ENCODE data around the gene ZNF764. TPM values are rescaled to one million over a fixed set of nuclear protein-coding genes. Genes with fewer than 3 reads are reported as not detected.

Gene ZNF764
- 2.8 and 3.0 TPM in 2 replicates for total RNA-seq

DNA sequence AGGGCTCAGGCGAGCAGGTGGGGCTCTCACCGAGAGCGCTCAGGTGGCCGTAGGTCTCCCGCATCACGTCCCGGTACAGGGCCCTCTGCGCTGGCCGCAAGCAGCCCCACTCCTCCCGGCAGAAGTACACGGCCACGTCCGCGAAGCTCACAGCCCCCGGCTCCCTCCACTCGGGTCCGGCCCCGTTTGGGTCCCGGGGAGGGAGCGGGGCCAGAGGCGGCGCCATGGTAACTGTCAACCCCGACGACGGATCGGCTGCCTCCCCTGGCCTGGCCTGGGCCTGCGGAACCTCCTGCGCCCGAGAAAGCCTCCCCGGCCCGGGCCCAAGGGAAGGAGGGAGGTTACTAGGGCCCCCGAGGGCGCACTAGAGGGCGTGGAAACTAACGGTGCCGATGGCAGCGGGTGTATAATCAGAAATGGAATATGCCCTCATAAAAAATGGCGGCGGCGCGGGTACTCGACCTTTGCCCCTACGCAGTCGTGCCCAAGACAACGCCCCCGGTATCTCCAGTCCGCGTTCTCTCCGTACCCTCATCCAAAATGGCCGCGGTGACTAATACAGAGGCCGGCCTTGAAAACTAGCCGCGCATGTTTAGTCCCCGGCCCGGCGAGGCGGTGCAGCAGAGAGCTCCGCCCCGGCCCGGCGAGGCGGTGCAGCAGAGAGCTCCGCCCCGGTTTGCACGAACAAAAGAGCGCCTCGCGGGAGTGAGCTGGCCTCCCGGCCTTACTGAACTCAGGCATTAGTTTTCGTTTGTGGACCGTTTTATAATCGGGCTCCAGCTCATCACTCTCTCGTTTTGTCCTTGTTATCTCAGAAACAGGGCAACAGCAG lies at the start of gene ZNF764:
Gene ZNF764, minus strand, starts transcription at position 418 of the 832 bp plus-strand sequence. Its CDS starts 192 bp downstream, at position 226.

DNA sequence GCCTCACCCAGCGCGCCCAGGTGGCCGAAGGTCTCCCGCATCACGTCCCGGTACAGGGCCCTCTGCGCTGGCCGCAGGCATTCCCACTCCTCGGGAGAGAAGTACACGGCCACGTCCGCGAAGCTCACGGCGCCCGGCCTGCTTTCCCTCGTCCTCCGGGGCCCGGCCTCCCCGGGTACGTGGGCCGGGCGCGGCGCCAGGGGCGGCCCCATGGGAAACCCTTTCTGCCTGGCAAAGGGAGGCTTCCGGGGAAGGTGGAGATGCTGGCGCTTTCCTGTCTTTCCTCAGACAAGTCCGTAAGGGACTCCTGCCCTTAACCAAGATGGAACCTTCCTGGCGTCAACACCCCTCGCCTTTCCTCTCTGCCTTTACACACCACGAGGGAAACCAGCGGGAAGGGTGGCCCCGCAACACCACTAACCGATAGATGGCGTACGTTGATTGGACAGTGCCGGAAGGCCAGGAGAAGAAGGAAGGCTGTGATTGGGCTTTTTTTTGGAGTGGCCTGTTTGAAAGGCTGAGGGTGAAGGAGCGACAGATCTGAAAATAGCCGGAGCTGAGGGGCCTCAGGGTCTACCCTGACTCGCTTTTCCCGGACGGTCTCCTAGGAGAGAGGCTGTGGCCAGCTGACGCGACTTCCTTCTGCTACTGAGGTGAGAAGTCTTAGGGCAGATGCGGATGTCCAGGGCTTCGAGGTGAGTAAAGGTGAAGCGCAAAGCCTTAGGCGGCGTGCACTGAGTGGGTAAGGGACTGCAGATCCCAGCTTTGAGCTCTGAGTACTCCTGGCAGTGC lies 27.4 kb upstream of the ZNF764 start, which contains the start of gene ZNF785:
Gene ZNF785, minus strand, starts transcription at position 298 of the 792 bp plus-strand sequence. Its CDS starts 86 bp downstream, at position 212.

DNA sequence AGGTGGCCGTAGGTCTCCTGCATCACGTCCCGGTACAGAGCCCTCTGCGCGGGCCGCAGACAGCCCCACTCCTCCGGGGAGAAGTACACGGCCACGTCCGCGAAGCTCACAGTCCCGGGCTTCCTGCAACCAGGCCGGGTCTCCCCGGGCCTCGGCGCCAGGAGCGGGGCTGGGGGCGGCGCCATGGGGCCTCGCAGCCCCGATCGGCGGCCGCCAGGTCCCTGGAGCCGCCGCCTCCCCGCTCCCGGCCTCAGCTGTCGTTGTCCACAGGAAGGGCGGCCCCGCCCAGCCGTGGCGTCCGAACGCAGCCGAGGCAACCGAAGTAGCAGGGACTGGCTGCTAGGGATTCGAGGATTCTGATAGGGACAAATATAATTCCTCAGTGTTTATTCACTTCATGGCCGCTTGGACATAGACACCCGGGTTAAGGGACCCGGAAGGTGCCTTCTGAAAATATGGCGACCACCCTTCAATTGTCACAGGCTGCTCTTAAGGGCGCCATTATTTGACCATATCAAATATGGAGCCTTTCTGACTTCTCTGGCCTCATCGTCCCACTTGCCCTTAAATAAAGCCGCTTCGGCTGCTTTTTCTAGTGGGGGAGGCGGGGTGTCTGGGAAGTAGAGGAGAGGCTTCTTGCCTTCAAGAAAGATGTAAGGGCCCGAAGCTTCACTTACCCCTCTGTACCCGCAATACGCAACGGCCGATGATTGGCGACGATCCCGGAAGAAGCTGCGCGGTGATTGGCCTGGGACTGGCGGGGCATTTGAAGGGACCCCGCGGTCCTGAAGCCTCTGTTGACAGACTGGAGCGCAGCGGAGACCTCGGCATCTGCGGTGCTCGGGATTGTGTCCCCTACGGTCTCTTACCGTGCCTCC lies 13.5 kb upstream of the ZNF764 start, which contains the start of gene ZNF688:
Gene ZNF688, minus strand, starts transcription at position 270 of the 878 bp plus-strand sequence. Its CDS starts 85 bp downstream, at position 185.

DNA sequence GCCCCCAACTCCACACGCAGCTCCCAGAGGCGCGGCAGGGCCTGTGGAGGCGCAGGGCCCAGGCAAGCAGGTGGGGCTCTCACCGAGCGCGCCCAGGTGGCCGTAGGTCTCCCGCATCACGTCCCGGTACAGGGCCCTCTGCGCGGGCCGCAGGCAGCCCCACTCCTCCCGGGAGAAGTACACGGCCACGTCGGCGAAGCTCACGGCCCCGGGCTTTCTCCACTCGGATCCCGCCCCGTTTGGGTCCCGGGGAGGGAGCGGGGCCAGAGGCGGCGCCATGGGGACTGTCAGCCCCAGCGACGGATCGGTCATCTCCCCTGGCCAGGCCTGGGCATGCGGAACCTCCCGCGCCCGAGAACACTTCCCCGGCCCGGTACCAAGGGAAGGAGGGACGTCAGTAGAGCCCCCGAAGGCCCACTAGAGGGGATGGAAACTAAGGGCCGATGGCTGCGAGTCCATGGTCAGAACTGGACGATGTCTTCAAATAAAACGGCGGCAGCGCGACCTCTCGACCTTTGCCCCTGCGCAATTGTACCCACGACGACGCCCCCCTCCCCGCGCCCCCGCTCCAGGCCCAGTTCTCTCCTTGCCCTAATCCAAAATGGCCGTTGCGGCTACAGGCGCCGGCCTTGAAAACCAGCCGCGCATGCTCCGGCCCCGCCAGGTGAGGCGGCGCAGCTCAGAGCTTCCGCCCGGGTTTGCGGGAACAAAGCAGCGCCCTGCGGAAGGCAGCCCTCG lies 23.6 kb downstream of the ZNF764 start, which contains the start of gene ZNF747:
Gene ZNF747, minus strand, starts transcription at position 491 of the 738 bp plus-strand sequence. Its CDS starts 179 bp downstream, at position 312.

DNA sequence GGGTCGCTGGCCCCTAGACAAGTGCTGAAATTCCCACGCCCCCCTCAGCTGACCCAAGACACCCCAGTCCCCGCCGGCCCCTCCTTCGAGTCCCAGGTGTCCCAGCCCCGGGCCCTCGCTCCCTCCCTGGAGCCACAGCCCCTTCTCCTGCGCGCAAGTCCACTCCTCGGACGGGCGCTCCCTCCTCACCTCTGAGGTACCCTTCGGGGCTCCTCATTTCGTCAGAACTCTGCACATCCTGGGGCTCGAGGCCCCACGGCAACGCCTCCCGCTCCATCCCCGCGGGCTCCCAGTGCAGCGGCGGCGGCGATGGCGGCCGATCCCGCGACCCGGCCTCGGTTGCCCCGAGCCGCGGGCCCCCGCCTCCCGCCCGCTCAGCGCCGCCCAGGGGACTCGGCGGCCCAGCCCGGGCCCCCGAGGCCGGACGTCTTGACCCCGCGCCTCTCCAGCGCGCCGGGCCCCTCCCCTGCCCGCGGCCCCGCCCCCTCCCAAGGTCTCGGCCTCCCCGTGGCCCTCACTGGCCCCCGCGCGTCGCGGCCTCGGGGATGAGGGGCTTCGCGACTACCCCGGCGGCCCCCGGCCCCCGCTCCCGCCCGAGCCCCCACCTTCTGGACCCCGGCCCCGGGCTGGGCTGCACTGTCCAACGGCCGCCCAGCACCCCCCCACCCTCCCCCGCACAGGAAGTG lies 31.9 kb downstream of the ZNF764 start, which contains the start of gene ZNF768:
Gene ZNF768, minus strand, starts transcription at position 430 of the 686 bp plus-strand sequence. Its CDS starts 153 bp downstream, at position 277.

Other genes starting within 250 kb of the ZNF764 start
- gene CD2BP2, start 203.1 kb downstream of the ZNF764 start, total RNA-seq = 32.9 and 33.9 TPM in 2 replicates
- 28.2 and 30.0 TPM in 2 replicates for gene TBC1D10B, start 187.9 kb downstream of the ZNF764 start, total RNA-seq
- gene MYL11, start 183.6 kb downstream of the ZNF764 start, total RNA-seq = 0.12 TPM in 1 of 2 replicates, not detected in the other
- 0.06 and 0.13 TPM in 2 replicates for gene SEPTIN1, start 175.8 kb downstream of the ZNF764 start, total RNA-seq
- gene ZNF48, start 163.0 kb downstream of the ZNF764 start, total RNA-seq = 5.5 and 5.8 TPM in 2 replicates
- gene ZNF771, start 150.8 kb downstream of the ZNF764 start, total RNA-seq = 5.8 and 10.0 TPM in 2 replicates
- gene DCTPP1, start 128.3 kb downstream of the ZNF764 start, total RNA-seq = 11.5 and 19.7 TPM in 2 replicates
- 9.4 and 11.2 TPM in 2 replicates for gene SEPHS2, start 112.5 kb downstream of the ZNF764 start, total RNA-seq
- under 0.01 TPM in 2 replicates for gene ITGAL, start 85.6 kb downstream of the ZNF764 start, total RNA-seq
- 11.9 and 12.0 TPM in 2 replicates for gene ZNF768, start 31.8 kb downstream of the ZNF764 start, total RNA-seq
- gene ZNF747, start 23.5 kb downstream of the ZNF764 start, total RNA-seq = 8.0 and 9.1 TPM in 2 replicates
- 10.4 and 17.3 TPM in 2 replicates for gene ZNF688, start 13.3 kb upstream of the ZNF764 start, total RNA-seq
- 5.9 and 7.2 TPM in 2 replicates for gene ZNF785, start 27.3 kb upstream of the ZNF764 start, total RNA-seq
- gene ZNF689, start 52.0 kb upstream of the ZNF764 start, total RNA-seq = 4.0 and 4.2 TPM in 2 replicates
- gene PRR14, start 92.6 kb upstream of the ZNF764 start, total RNA-seq = 6.2 and 6.8 TPM in 2 replicates
- gene FBRS, start 100.1 kb upstream of the ZNF764 start, total RNA-seq = 18.0 and 19.3 TPM in 2 replicates
- 20.9 and 24.3 TPM in 2 replicates for gene SRCAP, start 140.8 kb upstream of the ZNF764 start, total RNA-seq
- 14.5 and 16.9 TPM in 2 replicates for gene PHKG2, start 190.1 kb upstream of the ZNF764 start, total RNA-seq
- 2.7 and 2.9 TPM in 2 replicates for gene CFAP119, start 203.7 kb upstream of the ZNF764 start, total RNA-seq
- gene RNF40, start 203.9 kb upstream of the ZNF764 start, total RNA-seq = 62.4 and 68.3 TPM in 2 replicates
- 8.6 and 8.7 TPM in 2 replicates for gene ZNF629, start 228.8 kb upstream of the ZNF764 start, total RNA-seq